Prostate gland (tissue), 2 donors: ENCODE results near the gene IGFBP7. TPM values are rescaled to one million over a fixed set of nuclear protein-coding genes. Genes with fewer than 3 reads are reported as not detected.
A peak's percentile ranks its signal among the peaks of the same experiment; 100 is the strongest.

Experiments used
- DNase-seq: peaks from one replicate; pipeline ENCODE4 v3.0.0-alpha.2; 2019; ENCODE audit warnings: low spot score
- H3K27ac ChIP-seq, 2 donors: fragments of 200-600 bp; sonication (generic); 2 replicates each; pipeline ENCODE4 v1.5.1; 2017 to 2019
- H3K27me3 ChIP-seq: fragments of 200-600 bp; sonication (generic); replicated peaks from 2 replicates; pipeline ENCODE4 v1.5.1; 2019; ENCODE audit not compliant: insufficient read depth
- H3K36me3 ChIP-seq, 2 donors: fragments of 200-600 bp; sonication (generic); 1 replicate in 1 of 2; 2 replicates in 1 of 2; pipeline versions ENCODE4 v1.5.1 to v1.8.1; 2017 to 2019
- H3K4me1 ChIP-seq: fragments of 200-600 bp; sonication (generic); replicated peaks from 2 replicates; pipeline ENCODE4 v1.5.1; 2019
- H3K4me3 ChIP-seq, 2 donors: fragments of 200-600 bp; sonication (generic); 2 replicates each; pipeline ENCODE4 v1.5.1; 2017 to 2019
- H3K9me3 ChIP-seq: fragments of 200-600 bp; sonication (generic); 2 replicates; pipeline ENCODE4 v1.5.1; 2017
- POLR2A ChIP-seq: fragments of 450-650 bp; IDR thresholded peaks from one replicate; pipeline ENCODE4 v1.6.1; 2016; ENCODE audit warnings: antibody characterized with exemption, mild to moderate bottlenecking
- POLR2AphosphoS5 ChIP-seq: sonication (generic); formaldehyde crosslinking; IDR thresholded peaks from one replicate; pipeline ENCODE4 v1.6.1; 2017; ENCODE audit warnings: antibody characterized with exemption
- WGBS: methylation state at CpG from one replicate; pipeline ENCODE4 v1.1.5; 2018; 5-methylcytosine and 5-hydroxymethylcytosine counted together
- intact Hi-C: fragments of 100-400 bp; cut with DNase I; formaldehyde crosslinking; loops from one replicate; pipeline ENCODE4 v1.14.2; 2022
- total RNA-seq, 2 donors: library from RNA; depleted of rRNA; stranded (reverse); fragments of >200 nt; gene quantifications; one replicate each; pipeline ENCODE4 v1.1.0, GENCODE V29; 2016
- TF ChIP-seq, protein P1 (sequence below), 4 experiments: fragments of 200-600 bp in 2 of 4; fragments of 450-650 bp in 2 of 4; sonication (generic) in 2 of 4; IDR thresholded peaks; 1 replicate in 3 of 4; 2 replicates in 1 of 4; pipeline ENCODE4 v1.5.1; 2016 to 2019; ENCODE audit warnings: antibody characterized with exemption in 4 of 4, mild to moderate bottlenecking in 2 of 4, moderate library complexity in 2 of 4

Gene IGFBP7
- total RNA-seq, 2 donors from 2014 or later: 322 to 1,366 TPM

DNA sequence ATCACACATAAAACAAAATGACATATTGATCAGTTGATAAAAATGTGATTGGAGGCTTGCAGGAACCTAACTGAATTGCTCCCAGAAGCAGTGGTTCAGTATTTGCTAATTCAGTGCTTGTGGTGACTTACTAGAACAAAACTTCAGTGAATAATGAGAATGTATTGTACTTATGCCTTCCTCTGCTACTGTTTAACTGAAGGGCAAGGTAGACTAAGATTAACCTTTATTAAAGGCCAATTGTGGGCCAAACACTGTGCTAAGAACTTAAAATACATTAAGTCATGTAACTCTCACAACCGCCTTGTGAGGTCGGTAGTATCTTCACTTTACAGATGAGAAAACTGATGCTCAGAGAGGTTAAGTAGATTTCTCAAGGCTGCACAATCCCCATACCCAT lies 14.9 kb downstream of the IGFBP7 start:
- no peaks in the 10 kb centered on the region for H3K27me3 ChIP-seq
- intact Hi-C loops: no loop called here
- no peaks in the 10 kb centered on the region for H3K36me3 ChIP-seq
- TF ChIP-seq, protein P1, sequence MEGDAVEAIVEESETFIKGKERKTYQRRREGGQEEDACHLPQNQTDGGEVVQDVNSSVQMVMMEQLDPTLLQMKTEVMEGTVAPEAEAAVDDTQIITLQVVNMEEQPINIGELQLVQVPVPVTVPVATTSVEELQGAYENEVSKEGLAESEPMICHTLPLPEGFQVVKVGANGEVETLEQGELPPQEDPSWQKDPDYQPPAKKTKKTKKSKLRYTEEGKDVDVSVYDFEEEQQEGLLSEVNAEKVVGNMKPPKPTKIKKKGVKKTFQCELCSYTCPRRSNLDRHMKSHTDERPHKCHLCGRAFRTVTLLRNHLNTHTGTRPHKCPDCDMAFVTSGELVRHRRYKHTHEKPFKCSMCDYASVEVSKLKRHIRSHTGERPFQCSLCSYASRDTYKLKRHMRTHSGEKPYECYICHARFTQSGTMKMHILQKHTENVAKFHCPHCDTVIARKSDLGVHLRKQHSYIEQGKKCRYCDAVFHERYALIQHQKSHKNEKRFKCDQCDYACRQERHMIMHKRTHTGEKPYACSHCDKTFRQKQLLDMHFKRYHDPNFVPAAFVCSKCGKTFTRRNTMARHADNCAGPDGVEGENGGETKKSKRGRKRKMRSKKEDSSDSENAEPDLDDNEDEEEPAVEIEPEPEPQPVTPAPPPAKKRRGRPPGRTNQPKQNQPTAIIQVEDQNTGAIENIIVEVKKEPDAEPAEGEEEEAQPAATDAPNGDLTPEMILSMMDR (IDR thresholded peaks at IDR 0.05): no peak
- TF ChIP-seq POLR2AphosphoS5 (no peak), POLR2A (no peak)
- no peak for DNase-seq
- H3K4me3 ChIP-seq: no peak overlapping the region
- no peaks in the 10 kb centered on the region for H3K4me1 ChIP-seq
- WGBS: 89% methylated on average over 2 of the region's 2 CpGs
- no peak overlapping the region for H3K27ac ChIP-seq
- no peaks in the 10 kb centered on the region for H3K9me3 ChIP-seq

DNA sequence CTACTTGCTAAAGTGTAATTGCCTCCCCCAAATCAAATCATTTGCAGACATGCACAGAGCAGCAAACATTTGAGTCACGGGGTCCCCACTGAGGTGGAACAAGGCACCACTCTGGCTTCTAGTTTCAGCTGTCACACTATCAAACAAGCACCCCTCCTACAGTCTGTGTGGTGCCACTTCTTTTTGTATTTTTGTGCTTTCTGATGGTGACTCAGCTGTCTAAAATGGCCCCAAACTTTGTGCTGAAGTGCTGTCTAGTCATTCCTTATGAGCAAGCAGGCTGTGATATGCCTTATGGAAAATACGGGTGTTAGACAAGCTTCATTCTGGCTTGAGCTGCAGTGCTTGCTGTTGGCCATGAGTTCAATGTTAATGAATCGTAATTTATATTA lies 15.4 kb downstream of the IGFBP7 start:
- Histone ChIP-seq H3K27ac (no peak overlapping the region), H3K9me3 (no peaks in the 10 kb centered on the region), H3K4me3 (no peak overlapping the region), H3K4me1 (no peaks in the 10 kb centered on the region), H3K36me3 (no peaks in the 10 kb centered on the region), H3K27me3 (no peaks in the 10 kb centered on the region)
- intact Hi-C loops: no loop called here
- TF ChIP-seq POLR2AphosphoS5: no peak
- WGBS: 72% methylated on average over 3 of the region's 3 CpGs
- DNase-seq: no peak

DNA sequence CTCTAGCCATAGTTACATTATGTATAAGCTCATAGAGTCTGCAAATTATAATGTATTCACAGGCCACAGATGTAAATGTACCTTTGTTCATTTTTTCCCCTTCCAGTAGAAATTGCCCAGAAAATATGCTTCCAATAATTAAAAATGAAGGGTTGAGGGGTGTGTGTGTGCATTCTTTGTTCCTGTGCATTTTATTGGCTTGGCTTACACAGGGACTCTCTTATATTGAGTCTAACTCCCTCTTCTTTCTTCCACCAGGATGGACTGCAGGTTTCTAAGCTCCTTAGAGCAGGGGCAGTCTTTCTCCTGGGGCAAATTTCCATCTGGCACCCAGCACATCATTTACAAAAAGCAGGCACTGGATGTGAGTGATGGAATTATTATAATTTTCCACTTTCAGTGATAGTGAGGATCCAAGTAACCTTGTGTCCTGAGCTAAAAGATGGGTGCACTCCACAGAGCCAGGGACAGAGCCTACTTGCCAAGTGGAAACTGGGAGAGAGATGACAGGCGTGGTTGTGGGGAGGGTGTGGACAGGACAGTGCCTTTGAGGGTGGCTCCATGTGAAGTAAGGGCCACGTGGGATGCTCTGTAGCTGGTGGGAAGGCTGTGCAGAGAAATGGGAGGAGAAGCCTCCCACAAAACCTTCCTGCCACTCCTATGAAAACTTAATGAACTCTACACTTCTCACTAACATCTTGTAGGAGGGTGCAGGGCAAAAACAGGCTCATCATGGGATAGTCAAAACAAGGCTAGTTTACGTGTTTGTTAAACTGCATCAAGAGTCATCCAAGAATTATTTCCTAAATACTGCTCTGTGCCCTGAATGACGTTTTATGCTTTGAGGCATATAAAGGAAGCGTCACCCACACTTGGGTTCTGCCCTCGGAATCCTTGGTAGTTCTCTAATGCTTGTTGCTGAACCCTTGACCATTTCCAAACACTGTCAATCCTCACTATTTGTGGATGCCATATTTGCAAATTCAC lies 16.0 kb downstream of the IGFBP7 start:
- no peak for DNase-seq
- Histone ChIP-seq H3K9me3 (no peaks in the 10 kb centered on the region), H3K27me3 (no peaks in the 10 kb centered on the region), H3K27ac (no peak overlapping the region), H3K4me1 (no peaks in the 10 kb centered on the region), H3K36me3 (no peaks in the 10 kb centered on the region), H3K4me3 (no peak overlapping the region)
- WGBS: 59% methylated on average over 6 of the region's 6 CpGs
- no peak for TF ChIP-seq POLR2A
- peak; percentile 8 for TF ChIP-seq POLR2AphosphoS5
- intact Hi-C loops: no loop called here

- no peak overlapping the region for H3K4me3 ChIP-seq
- intact Hi-C loops: no loop called here
- TF ChIP-seq, protein P1 (IDR thresholded peaks at IDR 0.05): no peak
- TF ChIP-seq POLR2AphosphoS5: no peak
- H3K27me3 ChIP-seq: no peaks in the 10 kb centered on the region
- no peaks in the 10 kb centered on the region for H3K36me3 ChIP-seq
- H3K4me1 ChIP-seq: no peaks in the 10 kb centered on the region
- H3K9me3 ChIP-seq: no peaks in the 10 kb centered on the region
- peak overlapping the region in 1 of 2 donors; percentile 56 for H3K27ac ChIP-seq
- DNase-seq: no peak
- 14% methylated on average over 3 of the region's 3 CpGs for WGBS
Observed at GRCh38 chr4:57091657-57092162, 18.5 kb downstream of the IGFBP7 start.

DNA sequence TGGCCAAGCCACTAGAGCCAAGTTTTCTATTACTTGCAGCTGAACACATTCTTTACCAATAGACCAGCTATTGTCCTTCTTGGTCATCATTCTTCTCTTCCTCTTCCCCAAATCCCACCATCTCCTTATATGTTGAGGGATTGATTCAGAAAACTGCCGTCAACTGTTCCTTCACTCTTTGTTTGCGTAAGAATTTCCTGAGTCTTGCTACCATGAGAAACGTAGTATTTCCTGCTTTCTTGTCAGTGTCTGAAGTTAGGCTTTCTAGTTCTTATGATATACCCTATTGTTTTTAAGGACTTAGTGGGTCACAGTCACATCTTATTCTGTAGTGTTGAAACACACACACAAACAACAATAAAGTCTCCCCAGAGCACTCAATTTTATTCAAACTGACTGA lies 20.1 kb downstream of the IGFBP7 start:
- H3K4me3 ChIP-seq: no peak overlapping the region
- TF ChIP-seq, protein P1 (IDR thresholded peaks at IDR 0.05): no peak
- TF ChIP-seq POLR2AphosphoS5 (no peak), POLR2A (no peak)
- no peaks in the 10 kb centered on the region for H3K4me1 ChIP-seq
- no peak overlapping the region for H3K27ac ChIP-seq
- H3K36me3 ChIP-seq: no peaks in the 10 kb centered on the region
- intact Hi-C loops: no loop called here
- no peaks in the 10 kb centered on the region for H3K9me3 ChIP-seq
- no peak for DNase-seq
- 85% methylated on average over 3 of the region's 3 CpGs for WGBS
- no peaks in the 10 kb centered on the region for H3K27me3 ChIP-seq
